Testis (tissue), 3 donors: ENCODE measurements around the gene FANCE. TPM values are rescaled to one million over a fixed set of nuclear protein-coding genes. Genes with fewer than 3 reads are reported as not detected.

ENCODE experiments used
- DNase-seq: peaks from one replicate; pipeline ENCODE4 v3.0.0-alpha.2; 2019
- H3K27ac ChIP-seq, 2 donors: fragments of 200-600 bp; sonication (generic); one replicate each; pipeline ENCODE4 v1.5.1; 2019
- H3K27me3 ChIP-seq: fragments of 200-600 bp; sonication (generic); one replicate; pipeline ENCODE4 v1.5.1; 2019
- H3K36me3 ChIP-seq: fragments of 200-600 bp; sonication (generic); one replicate; pipeline ENCODE4 v1.5.1; 2017; ENCODE audit warnings: low read depth; ENCODE audit errors: missing control alignments
- H3K4me1 ChIP-seq: fragments of 200-600 bp; sonication (generic); one replicate; pipeline ENCODE4 v1.5.1; 2019
- H3K4me3 ChIP-seq, 2 donors: fragments of 200-600 bp; sonication (generic); one replicate each; pipeline ENCODE4 v1.5.1; 2017 to 2019
- H3K9me3 ChIP-seq: fragments of 200-600 bp; sonication (generic); one replicate; pipeline ENCODE4 v1.5.1; 2017
- CTCF ChIP-seq, 3 experiments: fragments of 450-650 bp in 2 of 3; fragments of 200-600 bp in 1 of 3; sonication (generic) in 1 of 3; IDR thresholded peaks; one replicate each; pipeline ENCODE4 v1.5.1; 2016 to 2019; ENCODE audit warnings: antibody characterized with exemption in 3 of 3, mild to moderate bottlenecking in 2 of 3, moderate library complexity in 1 of 3
- POLR2A ChIP-seq: fragments of 450-650 bp; IDR thresholded peaks from one replicate; pipeline ENCODE4 v1.6.1; 2017; ENCODE audit warnings: antibody characterized with exemption, mild to moderate bottlenecking, moderate library complexity
- WGBS, 2 donors: methylation state at CpG; one replicate each; pipeline ENCODE4 v1.1.5; 2018; 5-methylcytosine and 5-hydroxymethylcytosine counted together
- intact Hi-C: fragments of 100-400 bp; cut with DNase I; formaldehyde crosslinking; loops from one replicate; pipeline ENCODE4 v1.15.1; 2023; ENCODE audit warnings: low total_unique reads
- polyA plus RNA-seq: library from polyadenylated mRNA; stranded (reverse); fragments of 350-450 nt; fragmentation: Illumina TruSeq; extraction: RNeasy Lipid Tissue Mini Kit (QIAGEN cat#74804); gene quantifications from one replicate; pipeline ENCODE4 v1.2.3, GENCODE V29; 2014; ENCODE audit warnings: low read depth, low replicate concordance; ENCODE audit not compliant: insufficient read depth
- total RNA-seq, 2 donors: library from RNA; depleted of rRNA; stranded (reverse); fragments of >200 nt; gene quantifications; one replicate each; pipeline ENCODE4 v1.2.3, GENCODE V29; 2016

The FANCE gene
- total and polyA plus RNA-seq, 3 donors from 2014 or later: 14.1 to 18.0 (median 15.0) TPM

- H3K36me3 ChIP-seq: no peaks in the 10 kb centered on the region
- no peaks in the 10 kb centered on the region for H3K27me3 ChIP-seq
- no peaks in the 10 kb centered on the region for H3K9me3 ChIP-seq
- 35 to 48% methylated on average over 6 to 19 of the region's 21 CpGs for WGBS, 2 donors
- no peak overlapping the region for H3K4me3 ChIP-seq
- DNase-seq: no peak
- no peaks in the 10 kb centered on the region for H3K4me1 ChIP-seq
- H3K27ac ChIP-seq: no peak overlapping the region
- intact Hi-C loops: no loop called here
- TF ChIP-seq CTCF (IDR thresholded peaks at IDR 0.05) (no peak), POLR2A (no peak)
Measured at GRCh38 chr6:35505999-35506412, 53.9 kb downstream of the FANCE start.

DNA sequence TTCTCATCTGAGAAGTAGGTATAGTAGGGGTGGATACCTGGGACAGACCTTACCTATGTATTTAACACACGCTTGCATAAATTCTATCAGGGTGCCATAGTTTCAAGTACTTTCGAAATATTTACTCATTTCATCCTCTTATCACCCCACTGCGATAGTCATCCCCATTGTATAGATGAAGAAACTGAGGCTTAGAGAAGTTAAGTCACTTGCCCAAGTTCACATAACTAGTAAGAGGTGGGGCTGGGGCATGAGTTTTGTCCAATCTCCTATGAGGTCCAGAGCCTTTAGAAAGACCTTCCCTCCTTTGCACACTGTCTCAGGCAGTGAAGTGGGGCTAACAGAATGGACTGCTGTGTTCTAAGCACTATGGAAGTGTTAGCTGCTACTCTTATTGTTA, 54.4 kb downstream of the FANCE start:
- WGBS, 2 donors: 94 to 97% methylated on average over 3 of the region's 3 CpGs
- no peaks in the 10 kb centered on the region for H3K9me3 ChIP-seq
- no peaks in the 10 kb centered on the region for H3K4me1 ChIP-seq
- no peak overlapping the region for H3K27ac ChIP-seq
- no peak overlapping the region for H3K4me3 ChIP-seq
- H3K27me3 ChIP-seq: no peaks in the 10 kb centered on the region
- TF ChIP-seq CTCF (IDR thresholded peaks at IDR 0.05) (no peak), POLR2A (no peak)
- DNase-seq: no peak
- H3K36me3 ChIP-seq: no peaks in the 10 kb centered on the region
- intact Hi-C loops: no loop called here

DNA sequence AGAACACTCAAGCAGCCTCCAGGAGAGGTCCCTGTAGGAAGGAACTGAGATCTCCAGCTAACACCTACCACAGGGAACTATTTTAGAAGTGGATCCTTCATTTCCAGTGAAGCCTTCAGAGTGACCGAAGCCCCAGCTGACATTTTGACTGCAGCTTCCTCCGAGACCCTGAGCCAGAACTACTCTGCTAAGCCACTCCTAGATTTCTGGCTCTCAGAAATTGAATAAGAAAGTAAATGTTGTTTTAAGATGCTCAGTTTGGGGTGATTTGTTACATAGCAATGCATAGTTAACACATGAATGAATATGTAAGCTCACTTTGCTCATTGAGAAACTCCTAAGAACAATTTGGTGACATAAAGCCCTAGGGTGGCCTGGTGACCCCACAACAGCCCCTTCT, 55.1 kb downstream of the FANCE start:
- TF ChIP-seq CTCF (IDR thresholded peaks at IDR 0.05) (no peak), POLR2A (no peak)
- DNase-seq: no peak
- 97 to 100% methylated on average over 2 of the region's 2 CpGs for WGBS, 2 donors
- Histone ChIP-seq H3K9me3 (no peaks in the 10 kb centered on the region), H3K36me3 (no peaks in the 10 kb centered on the region), H3K4me3 (no peak overlapping the region), H3K4me1 (no peaks in the 10 kb centered on the region), H3K27ac (no peak overlapping the region), H3K27me3 (no peaks in the 10 kb centered on the region)
- intact Hi-C loops: no loop called here

DNA sequence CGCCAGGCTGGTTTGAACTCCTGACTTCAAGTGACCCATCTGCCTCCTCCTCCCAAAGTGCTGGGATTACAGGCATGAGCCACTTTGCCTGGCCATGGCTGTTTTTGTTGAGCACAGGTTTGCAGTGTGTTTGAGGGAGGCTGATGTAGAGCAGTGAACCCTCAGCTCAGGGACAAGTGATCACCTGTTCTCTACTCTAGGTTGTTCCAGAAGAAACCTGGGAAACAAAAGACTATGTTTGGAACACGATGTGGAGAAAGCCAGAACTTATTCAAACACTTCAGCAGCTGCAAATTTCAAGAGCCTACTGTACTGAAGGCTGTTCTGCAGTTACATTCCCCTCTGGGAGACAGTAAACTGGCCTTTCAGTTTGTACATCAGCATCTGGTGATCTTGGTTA, 55.9 kb downstream of the FANCE start:
- no peak for TF ChIP-seq CTCF (IDR thresholded peaks at IDR 0.05)
- TF ChIP-seq POLR2A: no peak
- Histone ChIP-seq H3K27ac (no peak overlapping the region), H3K4me1 (no peaks in the 10 kb centered on the region), H3K36me3 (no peaks in the 10 kb centered on the region), H3K4me3 (no peak overlapping the region), H3K9me3 (no peaks in the 10 kb centered on the region), H3K27me3 (no peaks in the 10 kb centered on the region)
- intact Hi-C loops: no loop called here
- WGBS, 2 donors: 82 to 87% methylated on average over 2 of the region's 2 CpGs
- no peak for DNase-seq

GRCh38 chr6:35508542-35508941, 56.4 kb downstream of the FANCE start:
- H3K9me3 ChIP-seq: no peaks in the 10 kb centered on the region
- H3K27me3 ChIP-seq: no peaks in the 10 kb centered on the region
- no peak for DNase-seq
- no peaks in the 10 kb centered on the region for H3K36me3 ChIP-seq
- no peaks in the 10 kb centered on the region for H3K4me1 ChIP-seq
- WGBS, 2 donors: 59 to 60% methylated on average over 4 to 5 of the region's 5 CpGs
- H3K4me3 ChIP-seq: no peak overlapping the region
- TF ChIP-seq CTCF (IDR thresholded peaks at IDR 0.05) (no peak), POLR2A (no peak)
- H3K27ac ChIP-seq: no peak overlapping the region
- intact Hi-C loops: no loop called here
